Pancreas (tissue), 10 donors: ENCODE results near the gene RYR3. TPM values are rescaled to one million over a fixed set of nuclear protein-coding genes. Genes with fewer than 3 reads are reported as not detected.

ENCODE experiments used
- ATAC-seq, 4 donors: fragments of 200-7000 bp; cut with Tn5 transposase; one replicate each; pipeline versions ENCODE4 v1.8.0 to v1.9.1; 2020; ENCODE audit warnings: mild to moderate bottlenecking in 4 of 4, moderate library complexity in 4 of 4
- DNase-seq, 6 donors: peaks; one replicate each; pipeline ENCODE4 v3.0.0-alpha.2; 2020
- FAIRE-seq: peaks from 2 replicates; lab custom pipeline; 2012; peaks lifted over from hg19 to GRCh38; lab: Jason Lieb, UNC
- H3K27ac ChIP-seq, 4 donors: fragments of 200-600 bp; sonication (generic); 1 replicate in 3 of 4; 2 replicates in 1 of 4; pipeline versions ENCODE4 v1.5.0 to v1.8.0; 2020
- H3K27me3 ChIP-seq, 4 donors: fragments of 200-600 bp; one replicate each; pipeline ENCODE4 v1.8.0; 2021
- H3K36me3 ChIP-seq, 3 donors: fragments of 200-600 bp; sonication (generic) in 1 of 3; one replicate each; pipeline versions ENCODE4 v1.5.0 to v1.8.0; 2020 to 2021
- H3K4me1 ChIP-seq, 3 donors: fragments of 200-600 bp; one replicate each; pipeline ENCODE4 v1.8.0; 2021
- H3K4me3 ChIP-seq, 4 donors: fragments of 200-600 bp; sonication (generic) in 2 of 4; one replicate each; pipeline versions ENCODE4 v1.5.0 to v1.8.0; 2020 to 2021
- H3K9me3 ChIP-seq, 4 donors: fragments of 200-600 bp; one replicate each; pipeline ENCODE4 v1.8.0; 2021
- CTCF ChIP-seq, 4 donors: fragments of 200-600 bp; sonication (generic) in 3 of 4; IDR thresholded peaks; one replicate each; pipeline versions ENCODE4 v1.5.0 to v1.8.0; 2021; ENCODE audit warnings: antibody characterized with exemption in 4 of 4
- WGBS, 2 donors: extraction: QIAGEN DNeasy Blood & Tissue Kit; methylation state at CpG; one replicate each; pipeline ENCODE4 v1.1.7; 2013; 5-methylcytosine and 5-hydroxymethylcytosine counted together
- intact Hi-C, 3 donors: fragments of 100-400 bp; cut with DNase I; formaldehyde crosslinking; loops; one replicate each; pipeline versions ENCODE4 v1.11.1 to v1.14.2; 2022
- polyA plus RNA-seq, 2 donors: library from polyadenylated mRNA; stranded (reverse); fragments of 200-250 nt; gene quantifications; one replicate each; pipeline ENCODE4 v1.2.3, GENCODE V29; 2013
- total RNA-seq, 6 donors: library from RNA; stranded (reverse); fragmentation: NEBNext Ultra II Directional in 4 of 6; extraction: Animal tissue kit (Norgen Biotek cat#: 25700) in 4 of 6; gene quantifications; one replicate each; pipeline versions ENCODE4 v1.2.1 to v1.2.4, GENCODE V29; 2021 to 2023
- donor health status: healthy with polysubstance abuse.
- donor health status: DM: no; HTN: no; CAD: no; lungs with moderate emphysema.
- donor health status: DM: no; HTN: no; CAD: no.
- donor health status: control.
- donor health status: control.
- donor health status: Bipolar disorder and iron deficiency.
- donor health status: DM: yes; HTN: yes; CAD: no.
- donor health status: DM: no; HTN: no; CAD: no.
- donor health status: DM: no; HTN: no; CAD: no.
- donor health status: DM: yes; HTN: yes; CAD: no.

The RYR3 gene
- total and polyA plus RNA-seq, 8 donors: 0.03 to 0.52 (median 0.13) TPM

GRCh38 chr15:33380406-33380805 lies 69.6 kb downstream of the RYR3 start:
- WGBS, 2 donors: 73 to 82% methylated on average over 8 of the region's 8 CpGs
- DNase-seq (no peak), ATAC-seq (no peak), FAIRE-seq (no peak)
- H3K4me1 ChIP-seq: no peaks in the 10 kb centered on the region
- no peak for TF ChIP-seq CTCF (IDR thresholded peaks at IDR 0.05)
- intact Hi-C loops: no loop called here
- H3K27me3 ChIP-seq: no peaks in the 10 kb centered on the region
- no peak overlapping the region for H3K4me3 ChIP-seq
- H3K9me3 ChIP-seq: no peaks in the 10 kb centered on the region
- H3K27ac ChIP-seq: no peak overlapping the region
- no peaks in the 10 kb centered on the region for H3K36me3 ChIP-seq

GRCh38 chr15:33382491-33382890 lies 71.7 kb downstream of the RYR3 start:
- Histone ChIP-seq H3K27me3 (no peaks in the 10 kb centered on the region), H3K27ac (no peak overlapping the region), H3K4me3 (no peak overlapping the region), H3K9me3 (no peaks in the 10 kb centered on the region), H3K4me1 (no peaks in the 10 kb centered on the region), H3K36me3 (no peaks in the 10 kb centered on the region)
- FAIRE-seq (no peak), DNase-seq (no peak), ATAC-seq (no peak)
- 56 to 60% methylated on average over 3 of the region's 3 CpGs for WGBS, 2 donors
- no peak for TF ChIP-seq CTCF (IDR thresholded peaks at IDR 0.05)
- intact Hi-C loops: no loop called here

- Histone ChIP-seq H3K27ac (no peak overlapping the region), H3K27me3 (no peaks in the 10 kb centered on the region), H3K9me3 (no peaks in the 10 kb centered on the region), H3K4me1 (no peaks in the 10 kb centered on the region), H3K4me3 (no peak overlapping the region), H3K36me3 (no peaks in the 10 kb centered on the region)
- TF ChIP-seq CTCF (IDR thresholded peaks at IDR 0.05): no peak
- 63 to 75% methylated on average over 3 of the region's 3 CpGs for WGBS, 2 donors
- ATAC-seq: no peak
- no peak for FAIRE-seq
- intact Hi-C loops: no loop called here
- DNase-seq: no peak
Observed at GRCh38 chr15:33384307-33384706, 73.5 kb downstream of the RYR3 start.

GRCh38 chr15:33392453-33392852 lies 81.7 kb downstream of the RYR3 start:
- FAIRE-seq (no peak), ATAC-seq (no peak), DNase-seq (no peak)
- Histone ChIP-seq H3K36me3 (no peaks in the 10 kb centered on the region), H3K9me3 (no peaks in the 10 kb centered on the region), H3K27ac (no peak overlapping the region), H3K27me3 (no peaks in the 10 kb centered on the region), H3K4me3 (no peak overlapping the region), H3K4me1 (no peaks in the 10 kb centered on the region)
- 78 to 87% methylated on average over 3 of the region's 3 CpGs for WGBS, 2 donors
- TF ChIP-seq CTCF (IDR thresholded peaks at IDR 0.05): no peak
- intact Hi-C loops: no loop called here

GRCh38 chr15:33393546-33393945 lies 82.8 kb downstream of the RYR3 start:
- no peaks in the 10 kb centered on the region for H3K36me3 ChIP-seq
- no peak overlapping the region for H3K4me3 ChIP-seq
- H3K4me1 ChIP-seq: no peaks in the 10 kb centered on the region
- WGBS, 2 donors: 67% methylated on average over 6 of the region's 6 CpGs
- DNase-seq (no peak), ATAC-seq (no peak), FAIRE-seq (no peak)
- no peaks in the 10 kb centered on the region for H3K9me3 ChIP-seq
- no peak overlapping the region for H3K27ac ChIP-seq
- intact Hi-C loops: no loop called here
- TF ChIP-seq CTCF (IDR thresholded peaks at IDR 0.05): no peak
- no peaks in the 10 kb centered on the region for H3K27me3 ChIP-seq
